Fibroblast of skin of back (primary cell): ENCODE measurements around the gene LRRIQ3.

ENCODE experiments used
- DNase-seq: peaks from one replicate; pipeline ENCODE4 v3.0.0-alpha.2; 2013

LRRIQ3 gene

DNA sequence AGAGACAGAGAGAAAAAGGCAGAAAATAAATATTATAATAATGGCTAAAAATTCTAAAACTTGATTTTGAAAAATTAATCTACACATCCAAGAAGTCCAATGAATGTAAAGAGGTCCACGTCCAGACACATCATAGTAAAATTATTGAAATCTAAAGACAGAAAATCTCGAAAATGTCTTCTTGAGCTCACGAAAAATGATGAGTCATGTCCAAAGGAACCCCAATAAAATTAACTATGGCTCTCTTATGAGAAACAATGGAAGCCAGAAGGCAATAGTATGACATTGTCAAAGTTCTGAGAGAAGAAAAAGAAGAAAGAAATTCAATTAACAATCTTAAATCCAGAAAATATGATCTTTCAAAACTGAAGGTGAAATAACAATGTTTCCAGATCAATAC is 84.6 kb downstream of the LRRIQ3 start:
- DNase-seq: no peak

DNA sequence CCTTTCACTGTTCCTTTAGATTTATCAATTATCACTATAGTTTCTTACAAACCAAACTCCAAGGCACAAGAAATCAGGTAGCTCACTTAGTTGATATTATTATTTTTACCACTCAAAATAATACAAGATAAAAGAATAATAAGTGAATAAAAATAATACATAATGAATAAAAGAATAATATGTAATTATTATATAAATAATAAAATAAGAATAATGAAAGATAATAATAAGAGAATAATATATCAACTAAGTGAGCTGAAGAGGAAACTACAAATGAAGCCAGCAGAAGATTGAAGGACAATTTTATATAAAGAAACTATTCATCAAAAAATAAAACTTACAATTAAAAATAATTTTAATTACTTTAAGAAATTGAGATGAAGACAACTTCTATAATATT is 90.6 kb downstream of the LRRIQ3 start:
- no peak for DNase-seq

- DNase-seq: no peak
These were observed 106.6 kb downstream of the LRRIQ3 start for GRCh38 chr1:74091371-74091770.

- no peak for DNase-seq
These were observed 114.8 kb downstream of the LRRIQ3 start for GRCh38 chr1:74083128-74083527.

DNA sequence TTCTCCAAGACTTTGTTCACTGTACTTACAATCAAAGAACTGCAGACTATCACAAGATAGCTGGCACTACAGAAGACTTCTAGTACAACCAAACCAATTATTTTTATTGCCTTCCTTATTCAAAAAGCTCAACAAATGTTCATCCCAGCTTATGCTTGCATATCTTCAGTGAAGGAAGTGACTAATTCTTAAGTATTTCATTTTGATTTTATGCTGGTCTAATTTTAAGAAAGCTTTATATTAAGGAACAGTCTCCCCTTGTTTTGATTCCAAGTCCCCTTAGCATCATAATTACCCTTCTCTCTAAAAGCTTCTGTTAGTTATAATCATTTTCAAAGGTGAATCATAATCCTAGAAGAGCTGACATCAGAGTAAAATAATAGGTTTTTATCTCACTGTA is 132.9 kb downstream of the LRRIQ3 start:
- DNase-seq: no peak

DNA sequence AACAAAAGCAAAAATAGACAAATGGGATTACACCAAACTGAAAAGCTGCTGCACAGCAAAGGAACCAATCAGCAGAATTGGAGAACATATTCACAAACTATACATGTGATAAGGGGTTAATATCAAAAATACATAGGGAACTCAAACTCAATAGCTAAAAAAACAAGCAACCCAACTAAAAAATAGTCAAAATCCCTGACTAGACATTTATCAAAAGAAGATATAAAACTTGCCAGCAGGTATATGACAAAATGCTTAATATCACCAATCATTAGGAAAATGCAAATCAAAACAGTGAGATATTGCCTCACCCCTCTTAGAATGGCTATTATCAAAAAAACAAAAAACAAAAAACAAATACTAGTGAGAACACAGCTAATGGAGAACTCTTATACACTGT is 140.3 kb downstream of the LRRIQ3 start:
- DNase-seq: no peak

GRCh38 chr1:74053407-74053806 is 144.6 kb downstream of the LRRIQ3 start:
- DNase-seq: no peak

GRCh38 chr1:74050386-74050785 is 147.6 kb downstream of the LRRIQ3 start:
- DNase-seq: no peak

DNA sequence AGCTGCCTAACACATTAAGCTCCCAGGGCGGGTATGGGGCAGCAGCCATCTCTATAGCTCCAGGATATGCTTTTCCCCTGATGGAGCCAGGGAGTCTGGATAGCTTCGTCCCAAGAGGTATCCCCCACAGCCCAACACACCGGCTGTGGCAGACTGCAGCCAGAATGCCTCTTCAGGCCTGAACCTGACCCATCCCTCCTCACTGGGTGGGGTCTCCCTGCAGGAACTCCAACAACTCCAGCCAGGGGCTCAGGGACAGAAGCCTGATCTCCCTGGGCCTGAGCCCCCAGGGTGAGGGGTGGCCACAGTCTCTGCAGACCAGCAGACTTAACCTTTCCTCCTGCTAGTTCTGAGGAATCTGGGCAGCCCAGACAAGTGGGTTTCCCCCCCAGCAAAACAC is 159.9 kb downstream of the LRRIQ3 start:
- DNase-seq: no peak

DNA sequence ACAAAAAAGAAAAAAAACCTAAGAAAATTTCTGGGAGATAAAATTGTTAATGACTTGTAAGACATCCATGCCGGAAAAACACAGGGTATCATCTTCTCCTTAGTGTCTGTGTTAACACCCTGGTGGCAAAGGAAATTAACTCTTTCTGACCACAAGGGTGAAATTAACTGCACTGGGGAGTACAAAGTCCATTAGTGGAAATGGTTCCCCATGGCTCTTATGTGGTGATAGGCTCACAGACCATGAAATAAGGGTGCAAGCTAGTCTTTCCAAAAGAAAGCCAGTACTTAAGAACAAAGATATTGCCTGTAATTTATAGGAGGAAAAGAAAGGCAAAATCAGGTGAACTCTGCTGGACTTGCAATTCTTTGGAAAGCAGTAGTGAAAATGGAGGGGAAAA is 185.4 kb downstream of the LRRIQ3 start:
- DNase-seq: no peak

GRCh38 chr1:74011736-74012135 is 186.2 kb downstream of the LRRIQ3 start:
- no peak for DNase-seq

- DNase-seq: no peak
These were observed 187.8 kb downstream of the LRRIQ3 start for GRCh38 chr1:74010206-74010605.

GRCh38 chr1:74005533-74005932 is 192.4 kb downstream of the LRRIQ3 start:
- no peak for DNase-seq

DNA sequence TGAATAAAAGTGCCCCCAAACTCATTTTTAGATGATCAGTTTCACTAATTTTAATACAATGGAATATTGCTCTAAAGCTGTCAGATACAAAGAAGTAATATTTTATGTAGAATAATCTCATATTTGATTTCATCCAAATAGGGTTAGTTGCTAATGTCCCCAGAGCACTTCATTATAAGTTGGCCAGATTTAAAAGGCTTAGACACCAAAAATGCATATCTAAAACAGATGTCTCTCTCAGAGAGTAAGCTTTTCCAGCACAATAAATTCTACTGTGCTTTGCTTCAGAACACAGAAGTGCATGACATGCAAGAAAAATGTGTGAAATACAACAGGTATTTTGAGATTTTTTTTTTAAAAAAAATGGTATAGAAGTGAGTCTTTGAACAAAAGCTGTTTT is 194.2 kb downstream of the LRRIQ3 start:
- DNase-seq: no peak

- DNase-seq: peak; percentile 37
These were observed 199.5 kb downstream of the LRRIQ3 start for GRCh38 chr1:73998348-73998959.

DNA sequence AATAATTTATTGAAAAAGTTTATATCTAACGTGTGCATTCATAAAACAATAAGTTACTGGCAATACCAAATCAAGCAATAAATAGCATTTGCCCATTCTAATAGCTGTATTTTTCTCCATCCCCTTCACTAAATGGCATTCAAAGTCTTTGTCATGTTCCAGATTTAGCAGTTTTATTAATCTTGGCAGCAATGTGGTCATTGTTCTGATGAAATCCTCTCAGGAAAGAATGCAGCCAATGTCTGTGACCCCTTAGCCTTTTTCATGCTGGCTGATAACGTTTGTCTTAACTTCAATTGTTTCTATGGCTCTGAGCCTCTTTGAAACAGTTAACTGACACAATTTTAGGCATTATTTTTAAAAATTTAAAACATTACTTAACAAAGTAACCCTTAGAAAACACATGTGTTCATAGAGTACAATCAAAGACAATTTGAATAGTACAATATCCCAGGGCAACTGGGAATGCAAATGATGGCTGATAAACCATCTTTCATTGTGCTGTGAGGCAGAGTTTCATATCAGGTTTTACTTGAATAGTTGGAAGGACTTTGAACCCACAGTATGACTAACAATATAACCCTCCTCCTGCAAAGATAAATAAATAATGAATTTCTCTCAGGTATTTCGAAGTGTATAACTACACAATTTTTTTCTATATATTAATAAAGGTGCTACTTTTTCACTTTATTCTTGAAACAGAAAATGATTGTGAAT is 217.5 kb downstream of the LRRIQ3 start:
- no peak for DNase-seq

- no peak for DNase-seq
These were observed 218.3 kb downstream of the LRRIQ3 start for GRCh38 chr1:73979684-73980083.

DNA sequence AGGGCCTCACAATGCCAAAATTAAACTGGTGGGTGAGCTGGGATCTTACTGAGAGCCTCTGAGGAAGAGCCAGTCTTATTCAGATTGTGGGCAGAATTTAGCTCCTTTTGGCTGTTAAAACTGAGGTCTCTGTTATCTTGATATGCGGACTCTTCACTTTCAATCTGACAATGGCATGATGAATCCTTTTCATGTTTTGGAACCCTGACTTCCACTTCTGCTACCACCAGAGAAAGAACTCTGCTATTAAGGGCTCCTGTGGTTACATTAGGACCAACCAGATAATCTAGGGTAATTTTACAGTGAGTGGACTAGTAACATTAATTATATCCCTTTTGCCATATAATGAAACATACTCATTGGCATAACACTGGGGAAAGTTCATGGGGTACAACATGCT is 219.0 kb downstream of the LRRIQ3 start:
- no peak for DNase-seq
